Astrocyte (in vitro differentiated cells and primary cell): ENCODE results near the gene FYN. TPM values are rescaled to one million over a fixed set of nuclear protein-coding genes. Genes with fewer than 3 reads are reported as not detected.

ENCODE experiments used
- total RNA-seq: library from RNA; stranded (reverse); gene quantifications from 2 replicates; pipeline ENCODE4 v1.2.1, GENCODE V29; 2021

FYN gene
- total RNA-seq, 1 donor from 2014 or later: 167 TPM

Other genes starting within 250 kb of the FYN start
- gene CCN6, start 180.7 kb upstream of the FYN start, total RNA-seq: not detected in 2 replicates
- gene TUBE1, start 214.0 kb upstream of the FYN start, total RNA-seq: 17.7 and 19.9 TPM in 2 replicates
- 31.8 and 34.8 TPM in 2 replicates for gene FAM229B, start 214.1 kb upstream of the FYN start, total RNA-seq